ENCODE measurements around the gene KLF6.
A peak's percentile ranks its signal among the peaks of the same experiment; 100 is the strongest.

The KLF6 gene

GRCh38 chr10:3784510-3785250 lies at the start of gene KLF6:
TSS of gene KLF6 (minus strand) at chr10:3785209. CDS start at chr10:3785014, 195 bp downstream.
- peak; percentile 53 for DNase-seq (ENCODE audit: low spot score)

DNA sequence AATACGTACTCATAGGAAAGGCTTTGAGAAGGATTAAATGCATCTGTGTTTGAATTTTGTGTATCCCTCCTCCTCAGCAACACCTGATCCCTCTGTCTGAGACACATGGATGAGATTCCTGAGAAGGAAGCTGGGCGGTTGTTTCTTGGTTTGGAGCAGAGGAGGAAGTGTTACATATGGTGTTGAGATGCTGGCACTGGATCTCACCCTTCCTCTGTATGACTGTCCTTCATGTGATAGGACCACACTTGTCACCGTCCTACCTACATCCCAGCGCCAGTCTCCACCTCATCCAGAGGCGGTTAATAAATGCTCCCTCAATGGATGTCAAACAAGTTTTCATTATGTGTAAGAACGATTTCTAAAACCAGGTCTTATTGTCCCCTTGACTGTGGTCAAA lies 49.4 kb upstream of the KLF6 start:
- no peak for DNase-seq (ENCODE audit: low spot score)

DNA sequence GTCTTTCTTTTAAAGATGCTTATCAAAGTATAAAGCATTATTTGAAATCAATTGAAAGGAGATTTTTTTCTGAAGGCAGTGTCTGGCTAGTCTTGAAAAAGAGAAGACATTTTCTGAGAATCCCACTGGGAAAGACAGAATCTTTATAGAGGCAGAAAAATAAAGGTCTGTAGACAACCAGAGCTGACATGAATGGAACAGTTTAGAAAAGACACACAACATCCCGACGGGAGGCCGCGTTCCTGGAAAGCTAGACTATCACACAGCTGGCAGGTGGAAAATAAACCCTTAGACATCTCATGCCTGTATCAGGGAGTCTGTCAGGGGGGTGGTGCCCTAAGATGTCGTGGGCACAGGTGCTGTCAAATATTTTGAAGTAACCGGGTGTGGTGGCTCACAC lies 48.0 kb upstream of the KLF6 start:
- DNase-seq (ENCODE audit: low spot score): no peak

GRCh38 chr10:3832022-3832786 lies 47.2 kb upstream of the KLF6 start:
- DNase-seq (ENCODE audit: low spot score): no peak

- no peak for DNase-seq (ENCODE audit: low spot score)
Measured at GRCh38 chr10:3831608-3832007, 46.6 kb upstream of the KLF6 start.

GRCh38 chr10:3830946-3831345 lies 45.9 kb upstream of the KLF6 start:
- DNase-seq (ENCODE audit: low spot score): no peak

DNA sequence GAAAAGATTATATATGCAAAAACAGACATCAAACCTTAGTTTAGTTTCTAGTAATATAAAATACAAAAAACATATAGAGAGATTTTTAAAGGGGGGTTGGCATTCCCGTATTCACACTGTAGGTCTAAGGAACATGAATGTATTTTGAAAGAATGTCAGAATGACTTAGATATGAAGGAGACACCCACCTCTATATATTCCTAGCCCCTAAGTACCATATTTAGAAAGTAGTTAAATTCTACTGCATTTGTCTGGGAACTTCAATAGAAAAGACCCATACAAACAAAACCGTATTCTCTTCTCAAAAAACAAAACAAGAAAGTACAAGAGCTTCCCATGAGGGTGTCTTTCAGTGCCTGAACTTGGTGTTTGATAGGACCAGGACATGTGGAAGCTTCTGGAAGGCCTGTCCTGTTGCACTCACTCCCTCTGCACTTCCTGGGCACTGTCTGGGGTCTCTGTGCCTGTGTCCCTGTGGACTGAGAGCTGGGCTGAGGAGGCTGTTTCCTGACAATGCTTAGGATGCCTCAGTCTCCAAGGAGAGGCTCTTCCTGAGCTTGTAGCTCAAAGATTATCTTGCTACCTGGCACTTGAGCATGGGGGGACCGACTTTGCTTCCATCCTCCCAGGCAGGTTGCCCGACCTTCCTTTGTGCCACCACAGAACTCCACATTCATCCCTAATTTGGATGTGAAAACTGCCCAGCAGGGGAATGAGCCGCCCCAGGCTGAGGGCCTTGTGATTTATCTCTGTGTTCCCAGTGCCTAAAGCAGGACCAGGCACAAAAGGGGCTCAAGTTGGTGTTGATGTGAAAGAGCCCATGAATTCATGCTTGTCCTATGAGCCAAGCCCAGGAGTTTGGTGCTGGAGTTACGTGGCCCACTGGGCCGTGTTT lies 44.4 kb upstream of the KLF6 start:
- no peak for DNase-seq (ENCODE audit: low spot score)

- no peak for DNase-seq (ENCODE audit: low spot score)
Measured at GRCh38 chr10:3828404-3829155, 43.6 kb upstream of the KLF6 start.

DNA sequence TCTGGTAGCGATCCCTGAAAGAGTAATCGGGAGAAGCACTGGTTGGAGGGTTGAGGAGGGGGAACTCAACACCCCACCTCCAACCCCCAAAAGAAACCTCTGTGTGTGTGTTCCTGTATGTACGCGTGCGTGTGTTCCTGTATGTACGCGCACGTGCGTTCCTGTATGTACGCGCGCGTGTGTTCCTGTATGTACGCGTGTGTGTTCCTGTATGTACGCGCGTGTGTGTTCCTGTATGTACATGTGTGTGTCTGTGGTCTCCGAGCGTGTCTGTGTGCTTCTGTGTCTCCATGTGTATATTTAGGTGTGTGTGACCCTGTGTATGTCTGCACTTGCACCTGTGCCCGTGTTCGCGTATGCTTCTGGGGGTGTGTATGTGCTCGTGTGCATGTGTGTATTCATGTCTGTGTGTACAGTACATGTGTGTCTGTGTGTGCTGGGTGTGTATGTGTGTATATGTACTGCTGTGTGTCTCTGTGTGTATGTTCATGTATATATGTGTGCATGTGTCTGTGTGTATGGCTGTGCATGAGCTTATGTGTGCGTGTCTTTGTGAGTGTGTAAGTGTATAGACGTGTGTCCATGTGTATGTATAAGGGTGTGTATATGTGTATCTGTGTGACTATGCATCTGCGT lies 42.9 kb upstream of the KLF6 start:
- no peak for DNase-seq (ENCODE audit: low spot score)

GRCh38 chr10:3827266-3827665 lies 42.3 kb upstream of the KLF6 start:
- DNase-seq (ENCODE audit: low spot score): no peak

DNA sequence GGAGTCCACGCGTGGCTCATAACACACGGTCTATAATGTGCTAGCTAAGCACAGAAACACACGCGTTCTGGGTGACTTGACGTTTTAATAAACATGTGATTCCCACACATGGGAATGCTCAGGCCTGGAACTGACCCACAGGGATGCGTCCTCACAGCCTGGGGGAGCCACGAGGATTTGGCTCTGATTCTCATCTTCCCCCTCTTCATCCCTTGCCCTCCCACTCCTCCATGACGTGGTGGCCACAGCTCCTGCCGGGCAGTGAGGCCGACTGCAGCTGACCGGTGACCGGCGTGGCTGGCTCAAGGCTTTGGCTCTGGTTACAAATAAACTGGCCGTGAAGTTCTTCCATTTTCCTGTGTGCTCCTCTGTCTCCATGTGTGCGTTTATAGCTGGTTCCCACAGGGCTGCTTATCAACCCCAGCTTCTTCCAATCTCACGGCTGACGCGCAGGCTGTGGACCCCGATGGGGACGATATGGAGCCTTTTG lies 40.9 kb upstream of the KLF6 start:
- DNase-seq (ENCODE audit: low spot score): no peak

DNA sequence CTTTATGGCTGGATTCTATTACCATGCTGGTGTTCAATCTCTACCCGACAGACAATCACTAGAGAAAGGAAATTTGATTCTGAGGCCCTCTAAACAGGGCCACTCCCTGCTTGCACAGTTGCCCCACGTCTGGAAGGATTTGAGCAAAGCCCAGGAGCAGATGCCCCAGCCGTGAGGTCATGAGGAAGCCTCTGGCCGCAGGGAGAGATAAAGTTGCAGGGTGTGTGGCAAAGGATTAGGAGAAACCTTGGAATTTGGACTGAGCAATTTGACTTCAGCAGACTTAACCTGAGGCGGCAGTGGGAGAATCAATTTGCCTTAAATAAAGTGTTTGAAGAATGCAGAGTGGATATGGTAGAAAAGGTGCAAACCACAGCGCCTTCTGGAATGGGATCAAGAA lies 40.2 kb upstream of the KLF6 start:
- DNase-seq (ENCODE audit: low spot score): no peak

DNA sequence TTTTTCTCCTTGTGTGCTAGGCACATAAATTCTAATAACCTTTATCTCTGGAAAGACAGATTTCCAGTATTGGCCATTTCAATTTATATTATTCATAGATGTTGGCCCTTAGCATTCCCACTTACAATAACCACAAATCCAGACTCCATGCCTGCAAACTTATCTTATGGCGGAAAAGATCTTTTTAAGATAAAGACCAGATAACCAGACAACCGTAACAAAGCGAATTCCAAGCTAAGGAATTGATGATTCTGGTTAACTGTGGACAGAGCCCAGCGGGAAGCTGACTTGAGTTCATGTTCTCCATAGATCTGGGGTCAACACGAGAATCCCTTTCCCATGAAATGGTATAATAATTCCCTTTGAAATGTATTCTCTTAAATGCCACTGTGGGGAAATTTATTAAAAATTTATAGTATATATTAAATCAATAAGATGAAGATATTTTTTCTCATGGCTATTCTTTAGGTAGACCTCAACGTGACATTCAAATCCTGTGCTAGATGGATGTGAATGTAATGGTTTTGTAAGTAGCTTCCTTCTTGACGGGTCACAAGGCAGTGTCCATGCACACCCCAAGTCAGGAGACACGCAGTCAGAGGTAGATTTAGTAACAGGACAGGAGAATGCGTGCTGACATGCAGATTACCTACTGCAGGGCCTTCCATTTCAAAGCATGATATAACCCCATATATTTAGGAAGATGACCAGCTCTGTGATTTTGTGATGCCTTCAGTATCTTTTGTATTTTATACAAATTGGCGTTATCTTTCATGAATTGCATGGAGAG lies 37.7 kb upstream of the KLF6 start:
- no peak for DNase-seq (ENCODE audit: low spot score)

GRCh38 chr10:3820255-3820654 lies 35.2 kb upstream of the KLF6 start:
- DNase-seq (ENCODE audit: low spot score): peak; percentile 62

DNA sequence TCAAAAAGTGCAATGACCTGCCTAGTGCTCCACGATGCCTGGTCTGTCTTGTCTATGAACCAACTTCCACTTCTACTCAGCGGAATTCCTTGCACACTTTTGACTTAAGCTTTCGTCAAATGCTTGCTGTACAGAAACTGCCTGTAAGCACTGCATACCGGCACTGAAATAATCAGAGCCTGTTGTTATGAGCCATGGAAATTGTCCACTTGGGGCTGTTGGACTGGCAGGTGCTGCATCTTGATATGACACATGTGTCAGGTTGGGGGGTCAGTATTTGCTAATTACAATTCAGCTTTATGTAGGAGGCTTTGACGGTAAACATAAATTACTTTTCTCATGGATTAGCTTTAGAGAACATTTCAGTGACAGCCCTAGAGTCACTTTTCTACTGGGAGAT lies 32.0 kb upstream of the KLF6 start:
- DNase-seq (ENCODE audit: low spot score): no peak

DNA sequence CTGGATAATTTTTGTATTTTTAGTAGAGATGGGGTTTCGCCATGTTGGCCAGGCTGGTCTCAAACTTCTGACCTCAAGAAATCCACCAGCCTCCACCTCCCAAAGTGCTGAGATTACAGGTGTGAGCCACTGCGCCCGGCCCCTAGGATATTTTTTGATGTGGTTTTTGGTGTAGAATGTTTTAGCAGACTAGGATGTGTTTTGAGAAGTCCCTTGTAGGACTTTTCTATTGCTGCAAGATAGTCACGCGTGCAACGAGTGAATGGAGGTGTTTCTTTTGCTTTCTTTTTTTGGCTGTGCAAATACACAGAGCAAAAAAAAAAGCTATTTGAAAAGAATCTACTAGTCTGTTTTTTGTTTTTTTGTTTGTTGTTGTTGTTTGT lies 29.8 kb upstream of the KLF6 start:
- no peak for DNase-seq (ENCODE audit: low spot score)

GRCh38 chr10:3813986-3814837 lies 29.2 kb upstream of the KLF6 start:
- DNase-seq (ENCODE audit: low spot score): no peak

DNA sequence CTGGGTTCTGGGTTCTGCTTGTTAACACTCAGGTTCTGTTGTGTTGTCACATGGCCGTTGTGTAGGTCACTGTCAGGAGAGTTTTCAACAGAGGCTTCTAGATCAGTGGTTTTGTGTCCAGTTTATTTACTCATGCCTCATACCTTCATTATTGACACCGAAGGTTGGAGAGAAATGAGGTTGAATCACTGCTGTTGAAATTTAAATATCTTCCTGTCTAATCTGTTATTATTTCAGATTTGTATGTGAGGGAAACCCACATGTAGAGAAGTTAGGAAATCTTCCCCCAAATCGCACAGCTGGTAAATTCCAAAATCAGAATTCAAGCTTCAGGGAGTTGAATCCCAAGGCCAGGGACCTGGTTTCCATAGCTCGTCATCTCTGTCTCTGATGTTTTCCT lies 28.3 kb upstream of the KLF6 start:
- no peak for DNase-seq (ENCODE audit: low spot score)

GRCh38 chr10:3812141-3812540 lies 27.1 kb upstream of the KLF6 start:
- DNase-seq (ENCODE audit: low spot score): no peak

Measured in D341Med (cell line).